GM12801 (cell line): ENCODE measurements around the gene SRF.

Experiments used
- TF ChIP-seq, protein P1 (sequence below): IDR thresholded peaks from one replicate; pipeline ENCODE4 v1.5.1; 2011; ENCODE audit warnings: control low read depth; ENCODE audit not compliant: insufficient read length; ENCODE audit errors: extremely low read depth

Gene SRF

DNA sequence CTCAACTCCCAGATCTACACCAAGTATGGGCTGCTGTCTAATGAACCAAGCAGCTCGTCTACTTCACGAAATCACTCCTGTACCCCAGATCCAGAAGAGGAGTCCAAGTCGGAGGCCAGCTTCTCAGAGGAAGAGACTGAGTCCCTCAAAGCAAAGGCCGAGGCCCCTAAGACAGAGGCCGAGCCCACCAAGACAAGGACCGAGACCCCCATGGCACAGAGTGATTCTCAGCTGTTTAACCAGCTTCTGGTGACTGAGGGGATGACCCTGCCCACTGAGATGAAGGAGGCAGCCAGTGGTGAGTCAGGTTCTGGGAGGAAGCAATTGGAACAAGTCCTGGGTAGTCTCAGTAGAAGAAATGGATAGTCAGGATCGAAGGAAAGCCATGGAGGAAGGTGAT, 16.8 kb downstream of the SRF start:
- TF ChIP-seq, protein P1, sequence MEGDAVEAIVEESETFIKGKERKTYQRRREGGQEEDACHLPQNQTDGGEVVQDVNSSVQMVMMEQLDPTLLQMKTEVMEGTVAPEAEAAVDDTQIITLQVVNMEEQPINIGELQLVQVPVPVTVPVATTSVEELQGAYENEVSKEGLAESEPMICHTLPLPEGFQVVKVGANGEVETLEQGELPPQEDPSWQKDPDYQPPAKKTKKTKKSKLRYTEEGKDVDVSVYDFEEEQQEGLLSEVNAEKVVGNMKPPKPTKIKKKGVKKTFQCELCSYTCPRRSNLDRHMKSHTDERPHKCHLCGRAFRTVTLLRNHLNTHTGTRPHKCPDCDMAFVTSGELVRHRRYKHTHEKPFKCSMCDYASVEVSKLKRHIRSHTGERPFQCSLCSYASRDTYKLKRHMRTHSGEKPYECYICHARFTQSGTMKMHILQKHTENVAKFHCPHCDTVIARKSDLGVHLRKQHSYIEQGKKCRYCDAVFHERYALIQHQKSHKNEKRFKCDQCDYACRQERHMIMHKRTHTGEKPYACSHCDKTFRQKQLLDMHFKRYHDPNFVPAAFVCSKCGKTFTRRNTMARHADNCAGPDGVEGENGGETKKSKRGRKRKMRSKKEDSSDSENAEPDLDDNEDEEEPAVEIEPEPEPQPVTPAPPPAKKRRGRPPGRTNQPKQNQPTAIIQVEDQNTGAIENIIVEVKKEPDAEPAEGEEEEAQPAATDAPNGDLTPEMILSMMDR: no peak

DNA sequence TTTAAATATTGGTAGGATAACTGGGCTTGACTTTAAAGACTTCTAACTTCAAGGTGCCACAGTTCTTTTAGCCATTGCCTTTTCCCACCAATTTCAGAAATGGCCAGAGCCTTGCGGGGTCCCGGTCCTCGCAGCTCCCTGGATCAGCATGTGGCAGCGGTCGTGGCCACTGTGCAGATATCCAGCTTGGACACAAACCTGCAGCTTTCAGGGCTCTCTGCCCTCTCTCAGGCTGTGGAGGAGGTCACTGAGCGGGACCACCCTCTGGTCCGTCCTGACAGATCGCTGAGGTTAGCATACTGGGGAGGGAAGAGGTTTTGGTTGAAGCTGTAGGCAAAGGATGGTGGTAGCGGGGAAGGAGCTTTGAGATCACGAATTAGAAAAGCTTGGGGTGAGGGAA, 17.4 kb downstream of the SRF start:
- TF ChIP-seq, protein P1: no peak

DNA sequence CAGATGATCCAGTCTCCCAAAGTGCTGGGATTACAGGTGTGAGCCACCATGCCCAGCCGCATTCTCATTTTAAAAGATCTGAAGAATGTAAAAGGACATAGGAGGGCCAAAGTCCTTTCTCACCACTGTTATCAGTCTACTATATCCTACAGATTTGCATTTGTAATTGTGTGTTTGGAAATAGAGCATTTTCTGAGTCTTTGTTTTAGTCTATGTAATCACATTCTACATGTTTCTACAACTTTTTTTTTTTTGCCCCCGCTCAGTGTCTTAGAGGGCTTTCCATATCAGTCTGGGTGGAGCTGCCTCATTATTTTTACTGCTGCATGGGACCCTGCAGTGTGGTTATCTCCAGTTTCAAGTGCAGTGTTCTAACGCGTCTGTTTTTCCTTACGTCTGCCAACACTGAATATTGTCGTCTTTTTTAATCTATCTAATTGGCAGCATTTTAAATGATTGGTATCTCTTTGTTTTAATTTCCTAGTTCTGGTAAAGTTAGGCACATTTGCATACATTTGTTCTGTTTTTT, 18.8 kb downstream of the SRF start:
- TF ChIP-seq, protein P1: no peak

DNA sequence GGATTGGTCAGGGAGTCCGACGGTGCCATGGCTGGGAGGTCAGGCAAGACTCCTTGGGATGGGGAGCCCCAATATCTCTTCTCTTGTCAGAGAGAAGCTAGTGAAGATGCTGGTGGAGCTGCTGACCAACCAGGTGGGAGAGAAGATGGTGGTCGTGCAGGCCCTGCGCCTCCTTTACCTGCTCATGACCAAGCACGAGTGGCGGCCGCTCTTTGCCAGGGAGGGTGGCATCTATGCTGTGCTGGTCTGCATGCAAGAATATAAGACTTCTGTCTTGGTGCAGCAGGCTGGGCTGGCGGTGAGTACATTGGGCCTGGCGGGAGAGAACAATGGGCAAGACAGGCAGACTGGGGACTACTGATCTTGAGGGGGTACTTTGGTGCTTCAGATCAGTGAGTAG, 21.8 kb downstream of the SRF start:
- TF ChIP-seq, protein P1: no peak

DNA sequence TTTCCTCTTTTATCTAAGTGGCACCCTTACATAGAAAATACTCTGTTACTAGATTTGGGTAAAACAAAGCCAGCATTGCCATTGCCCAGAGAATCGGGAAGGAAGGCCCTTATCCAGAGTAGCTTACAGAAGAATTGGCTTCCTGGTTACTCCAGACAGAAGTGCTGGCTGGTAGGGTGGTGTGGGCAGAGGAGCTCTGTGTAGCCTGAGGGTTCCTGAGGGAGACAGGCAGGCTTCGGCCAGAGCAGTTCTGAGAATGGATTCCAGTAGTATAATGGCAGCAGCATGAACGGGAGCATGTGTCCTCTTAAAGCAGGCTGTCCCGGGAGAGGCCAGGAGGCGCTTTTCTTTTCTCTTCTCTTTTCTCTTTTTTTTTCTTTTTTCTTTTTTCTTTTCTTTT, 22.9 kb downstream of the SRF start:
- TF ChIP-seq, protein P1: no peak

DNA sequence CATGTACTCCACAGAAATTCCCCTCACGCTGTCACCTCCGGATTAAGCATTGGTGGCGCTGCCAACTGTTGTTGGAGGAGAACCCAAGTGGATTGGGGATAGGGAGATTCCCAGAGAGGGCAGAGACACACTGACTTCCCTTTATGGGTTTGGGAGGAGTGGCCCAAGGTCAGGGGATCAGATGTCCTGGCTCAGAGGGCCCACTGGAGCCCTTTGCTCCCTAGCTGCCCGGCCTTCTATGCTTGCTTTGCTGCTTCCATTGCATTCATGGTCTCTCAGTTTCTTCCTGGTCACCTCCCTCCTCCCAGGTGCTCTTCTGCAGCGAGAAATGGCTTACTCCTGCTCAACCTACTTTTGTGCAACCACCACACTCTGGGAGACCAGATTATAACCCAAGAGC, 25.3 kb downstream of the SRF start:
- TF ChIP-seq, protein P1: no peak

DNA sequence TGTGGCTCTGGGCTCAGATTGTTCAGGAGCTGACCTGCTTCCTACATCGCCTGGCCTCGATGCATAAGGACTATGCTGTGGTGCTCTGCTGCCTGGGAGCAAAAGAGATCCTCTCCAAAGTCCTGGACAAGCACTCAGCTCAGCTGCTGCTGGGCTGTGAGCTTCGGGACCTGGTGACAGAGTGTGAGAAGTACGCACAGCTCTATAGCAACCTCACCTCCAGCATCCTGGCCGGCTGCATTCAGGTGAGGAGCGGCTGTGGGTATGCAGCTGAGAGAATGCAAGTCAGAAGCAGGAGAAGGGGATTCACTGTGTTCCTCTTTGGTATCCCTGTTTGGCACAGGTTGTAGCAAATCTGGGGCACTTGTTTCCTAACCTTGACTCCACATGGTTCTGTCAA, 28.8 kb downstream of the SRF start:
- TF ChIP-seq, protein P1: no peak

DNA sequence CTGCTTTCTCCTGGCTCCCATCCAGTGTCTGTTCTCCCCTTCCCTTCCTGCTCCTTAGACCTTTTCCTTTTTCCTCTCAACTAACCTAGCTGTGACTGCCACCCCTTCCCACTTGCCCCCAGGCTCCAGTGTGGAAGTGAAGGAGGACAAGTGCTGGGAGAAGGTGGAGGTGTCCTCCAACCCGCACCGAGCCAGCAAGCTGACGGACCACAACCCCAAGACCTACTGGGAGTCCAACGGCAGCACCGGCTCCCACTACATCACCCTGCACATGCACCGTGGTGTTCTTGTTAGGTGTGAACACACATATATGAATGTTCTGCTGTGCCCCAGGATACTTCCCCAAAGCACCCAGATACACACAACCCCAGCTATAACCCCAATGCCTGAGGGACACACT, 29.5 kb downstream of the SRF start:
- TF ChIP-seq, protein P1: no peak
